Activated naive CD4-positive, alpha-beta T cell (primary cell): Measurements from ENCODE around the gene CCDC27.
A peak's percentile ranks its signal among the peaks of the same experiment; 100 is the strongest.

Experiments used
- DNase-seq, 4 experiments: peaks; one replicate each; lab custom pipeline; 2025; lab: John Stamatoyannopoulos, UW

The CCDC27 gene

DNA sequence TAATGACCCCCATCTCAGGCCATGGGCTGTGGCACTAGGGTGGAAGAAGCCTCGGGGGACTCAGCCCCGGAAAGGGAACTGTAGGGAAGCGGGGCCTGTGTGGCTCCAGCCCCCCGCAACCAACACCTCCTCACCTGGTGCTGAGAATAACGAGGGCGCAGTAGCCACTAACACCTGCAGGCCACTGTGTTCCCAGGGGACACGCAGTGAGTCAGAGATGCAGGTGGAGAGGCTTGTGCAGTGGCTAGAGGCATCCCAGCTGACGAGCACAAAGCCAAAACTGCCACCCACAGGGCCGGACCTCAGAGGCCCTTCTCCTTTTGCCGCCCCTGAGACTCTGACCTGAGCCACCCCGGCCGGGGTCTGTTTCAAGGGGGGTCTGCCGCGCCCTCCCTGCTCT lies 33.5 kb upstream of the CCDC27 start:
- DNase-seq, result no peak

DNA sequence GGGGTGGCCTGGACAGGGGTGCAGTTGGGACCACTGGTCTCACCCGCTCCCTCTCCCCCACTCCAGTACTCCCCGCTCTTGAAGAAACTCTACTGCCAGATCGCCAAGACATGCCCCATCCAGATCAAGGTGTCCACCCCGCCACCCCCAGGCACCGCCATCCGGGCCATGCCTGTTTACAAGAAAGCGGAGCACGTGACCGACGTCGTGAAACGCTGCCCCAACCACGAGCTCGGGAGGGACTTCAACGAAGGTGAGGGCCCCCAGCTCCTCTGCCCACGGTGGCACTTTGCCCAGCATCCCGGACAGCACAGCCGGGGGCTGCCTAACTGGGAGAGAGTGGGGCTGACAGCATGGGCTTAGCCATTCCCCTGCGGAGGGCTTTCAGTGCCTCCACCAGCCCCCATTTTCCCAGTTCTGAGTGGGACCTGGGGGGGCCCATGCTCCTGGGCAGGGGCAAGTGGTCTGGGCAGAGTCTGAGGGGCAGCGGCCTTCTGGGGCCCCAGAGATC lies 30.2 kb upstream of the CCDC27 start:
- DNase-seq, result no peak

DNA sequence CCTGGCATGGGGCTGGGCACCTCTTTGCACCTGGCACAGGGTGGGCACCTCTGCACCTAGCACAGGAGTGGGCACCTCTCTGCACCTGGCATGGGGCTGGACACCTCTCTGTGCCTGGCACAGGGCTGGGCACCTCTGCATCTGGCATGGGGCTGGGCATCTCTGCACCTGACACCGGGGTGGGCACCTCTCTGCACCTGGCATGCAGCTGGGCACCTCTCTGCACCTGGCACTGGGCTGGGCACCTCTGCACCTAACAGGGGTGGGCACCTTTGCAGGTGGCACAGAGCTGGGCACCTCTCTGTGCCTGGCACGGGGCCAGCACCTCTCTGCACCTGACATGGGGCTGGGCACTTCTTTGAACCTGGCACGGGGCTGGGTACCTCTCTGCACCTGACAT lies 29.4 kb upstream of the CCDC27 start:
- no peak for DNase-seq

DNA sequence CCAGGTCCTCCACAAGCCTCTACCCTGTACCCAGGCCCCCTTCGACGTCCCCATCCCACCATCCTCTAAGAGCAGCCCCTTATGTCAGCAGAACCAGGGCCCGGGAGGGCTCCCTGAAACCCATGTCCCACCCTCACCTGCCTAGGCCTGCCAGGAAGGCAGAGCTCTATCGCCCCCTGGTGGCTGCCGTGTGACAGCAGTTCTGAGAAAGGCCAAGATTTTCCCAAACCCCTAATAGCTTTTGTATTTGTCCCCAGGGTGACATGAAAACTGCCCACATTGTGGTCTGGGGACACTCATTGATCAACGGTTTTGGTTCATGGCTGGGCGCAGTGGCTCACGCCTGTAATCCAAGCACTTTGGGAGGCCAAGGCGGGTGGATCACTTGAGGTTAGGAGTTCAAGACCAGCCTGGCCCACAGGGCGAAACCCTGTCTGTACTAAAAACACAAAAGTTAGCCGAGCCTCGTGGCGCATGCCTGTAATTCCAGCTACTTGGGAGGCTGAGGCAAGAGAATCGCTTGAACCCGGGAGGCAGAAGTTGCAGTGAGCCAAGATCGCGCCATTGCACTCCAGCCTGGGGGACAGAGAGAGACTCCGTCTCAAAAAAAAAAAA lies 27.7 kb upstream of the CCDC27 start:
- peak; percentile 60 to 76 (median 70) for DNase-seq

DNA sequence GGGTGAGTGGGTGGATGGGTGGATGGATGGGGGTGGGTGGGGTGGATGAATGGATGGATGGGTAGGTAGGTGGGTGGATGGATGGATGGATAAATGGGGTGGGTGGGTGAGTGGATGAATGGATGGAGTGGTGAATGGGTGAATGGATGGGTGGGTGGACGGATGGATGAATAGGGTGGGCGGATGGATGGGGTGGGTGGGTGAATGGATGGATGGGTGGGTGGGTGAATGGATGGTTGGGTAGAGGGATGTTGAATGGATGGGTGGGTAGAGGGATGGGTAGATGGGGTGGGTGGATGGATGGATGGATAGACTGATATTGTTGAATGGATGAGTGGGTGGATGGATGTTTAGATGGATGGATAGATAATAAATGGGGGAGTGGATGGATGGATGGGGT lies 26.9 kb upstream of the CCDC27 start:
- no peak for DNase-seq

DNA sequence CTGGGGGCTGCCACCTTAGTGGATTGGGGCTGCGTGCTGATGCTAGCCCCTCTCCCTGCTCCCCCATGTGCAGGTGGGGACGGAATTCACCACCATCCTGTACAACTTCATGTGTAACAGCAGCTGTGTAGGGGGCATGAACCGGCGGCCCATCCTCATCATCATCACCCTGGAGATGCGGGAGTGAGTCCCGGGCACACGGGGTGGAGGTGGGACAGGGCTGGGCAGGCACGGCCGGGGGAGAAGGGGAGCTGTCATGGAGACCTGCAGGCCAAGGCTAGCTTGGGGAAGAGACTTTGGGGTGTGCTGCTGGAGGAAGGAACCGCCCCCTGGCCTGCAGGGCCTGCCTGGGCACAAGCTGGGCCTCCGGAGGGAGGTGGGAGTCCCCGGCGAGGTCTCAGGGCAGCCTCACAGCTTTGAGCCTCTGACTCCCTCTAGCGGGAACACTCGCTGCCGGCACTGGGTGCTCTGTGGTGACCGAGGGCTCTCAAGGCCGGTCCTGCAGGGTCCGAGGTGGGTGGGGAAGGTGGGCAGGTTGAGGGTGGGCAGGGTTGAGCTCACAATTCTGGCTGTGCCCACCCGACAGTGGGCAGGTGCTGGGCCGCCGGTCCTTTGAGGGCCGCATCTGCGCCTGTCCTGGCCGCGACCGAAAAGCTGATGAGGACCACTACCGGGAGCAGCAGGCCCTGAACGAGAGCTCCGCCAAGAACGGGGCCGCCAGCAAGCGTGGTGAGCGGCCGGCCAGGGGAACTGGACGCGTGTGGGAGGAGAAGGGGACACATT lies 25.0 kb upstream of the CCDC27 start:
- no peak for DNase-seq

DNA sequence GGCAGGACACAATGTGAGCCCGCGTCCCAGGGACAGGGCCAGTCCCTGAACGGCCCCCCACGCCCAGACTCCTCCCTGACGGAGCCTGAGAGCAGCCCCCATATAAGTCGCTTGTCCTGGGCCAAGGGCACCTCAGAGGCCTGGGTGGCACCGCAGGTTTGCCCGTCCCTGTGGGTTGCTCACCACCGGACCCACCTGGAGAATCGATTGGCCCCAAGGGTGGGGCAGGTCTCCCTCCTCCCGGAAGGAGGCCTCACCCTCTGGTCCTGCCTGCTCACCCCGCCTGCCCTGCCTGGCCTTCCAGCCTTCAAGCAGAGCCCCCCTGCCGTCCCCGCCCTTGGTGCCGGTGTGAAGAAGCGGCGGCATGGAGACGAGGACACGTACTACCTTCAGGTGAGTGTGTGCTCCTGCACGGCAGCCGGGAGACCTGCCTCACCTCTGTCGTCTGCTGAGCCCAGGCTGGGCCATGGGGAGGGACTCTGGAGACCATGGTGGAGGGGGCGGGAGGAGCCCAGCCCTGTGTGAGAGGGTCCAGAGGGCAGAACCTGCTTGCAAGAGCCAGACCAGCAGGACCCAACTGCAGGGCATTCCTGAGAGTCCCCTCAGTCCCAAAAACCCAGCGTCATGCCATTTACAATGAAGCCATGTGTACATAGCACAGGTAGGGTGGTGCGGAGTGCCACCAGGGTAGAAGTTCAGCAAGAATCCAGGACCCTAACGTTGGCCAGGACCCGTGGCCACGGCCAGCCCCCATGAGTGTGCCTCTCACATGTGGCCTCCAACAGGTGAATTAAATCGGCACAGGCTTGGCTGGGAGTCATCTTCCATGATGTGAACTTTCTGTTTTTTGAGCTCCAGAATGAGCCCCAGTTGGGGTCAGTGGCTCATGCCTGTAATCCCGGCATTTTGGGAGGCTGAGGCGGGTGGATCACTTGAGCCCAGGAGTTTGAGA lies 24.1 kb upstream of the CCDC27 start:
- no peak for DNase-seq

DNA sequence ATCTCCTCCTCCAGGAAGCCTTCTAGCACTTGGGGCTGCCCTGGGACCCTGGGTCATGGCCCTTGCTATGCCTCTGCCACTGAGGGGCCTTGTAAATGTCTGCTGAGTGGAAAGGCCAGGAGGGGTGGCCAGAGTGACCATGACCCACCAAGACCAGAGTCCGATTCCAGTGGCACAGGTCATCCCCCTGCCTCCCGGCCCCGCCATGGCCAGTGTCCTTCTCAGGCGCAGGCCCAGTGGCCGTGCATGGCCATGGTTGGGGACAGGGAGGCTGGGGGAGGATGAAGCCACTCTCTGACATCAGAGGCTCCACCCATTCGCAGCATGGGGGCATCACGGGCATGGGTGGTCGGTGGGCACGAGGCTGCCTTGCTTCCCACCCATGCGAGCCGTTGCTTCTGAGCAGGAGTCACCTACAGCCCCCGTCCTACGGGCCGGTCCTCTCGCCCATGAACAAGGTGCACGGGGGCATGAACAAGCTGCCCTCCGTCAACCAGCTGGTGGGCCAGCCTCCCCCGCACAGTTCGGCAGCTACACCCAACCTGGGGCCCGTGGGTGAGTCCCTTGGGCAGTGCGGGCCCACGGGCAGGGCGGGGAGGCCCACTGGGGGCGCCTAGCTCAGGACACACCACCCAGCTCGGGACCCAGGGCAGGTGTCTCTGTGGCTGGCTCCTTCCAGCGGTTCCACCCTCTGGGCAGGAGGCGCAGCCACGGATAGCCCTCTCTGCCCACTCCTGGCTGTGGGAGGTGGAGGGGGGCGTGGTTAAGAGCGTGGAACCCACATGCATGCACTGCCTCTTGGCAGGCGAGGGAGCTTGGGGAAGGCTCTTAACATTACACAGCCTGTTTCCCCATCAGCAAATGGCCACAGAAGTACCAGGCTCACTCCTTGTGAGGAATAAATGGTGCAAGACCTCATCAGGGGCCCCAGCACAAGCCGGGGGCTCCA lies 22.4 kb upstream of the CCDC27 start:
- no peak for DNase-seq

DNA sequence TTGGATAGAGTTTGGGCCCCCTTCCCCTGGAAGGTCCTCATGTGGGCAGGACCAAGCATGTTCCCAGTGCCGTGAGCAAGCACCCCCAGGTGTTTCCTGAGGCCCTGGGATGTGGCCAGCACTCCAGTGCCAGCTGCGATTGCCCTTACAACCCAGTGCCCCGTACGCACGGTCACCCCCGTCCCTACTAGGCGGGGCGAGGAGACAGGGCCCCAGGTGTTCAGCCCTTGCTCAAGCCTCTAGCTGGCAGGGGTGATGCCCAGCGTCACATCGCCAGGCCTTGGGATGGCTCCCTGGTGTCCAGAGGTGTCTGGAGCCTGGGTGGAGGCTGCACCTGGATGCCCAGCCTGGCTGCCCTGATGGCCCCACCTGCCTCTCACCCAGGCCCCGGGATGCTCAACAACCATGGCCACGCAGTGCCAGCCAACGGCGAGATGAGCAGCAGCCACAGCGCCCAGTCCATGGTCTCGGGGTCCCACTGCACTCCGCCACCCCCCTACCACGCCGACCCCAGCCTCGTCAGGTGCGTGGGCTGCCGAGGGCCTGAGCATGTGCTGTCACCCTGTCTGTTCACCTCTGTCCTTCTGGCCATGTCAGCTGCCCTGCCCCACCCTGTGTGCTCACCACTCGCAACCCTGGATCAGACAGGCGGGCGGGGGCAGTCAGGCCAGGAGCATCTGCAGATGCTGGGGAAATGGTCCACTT lies 21.6 kb upstream of the CCDC27 start:
- no peak for DNase-seq

DNA sequence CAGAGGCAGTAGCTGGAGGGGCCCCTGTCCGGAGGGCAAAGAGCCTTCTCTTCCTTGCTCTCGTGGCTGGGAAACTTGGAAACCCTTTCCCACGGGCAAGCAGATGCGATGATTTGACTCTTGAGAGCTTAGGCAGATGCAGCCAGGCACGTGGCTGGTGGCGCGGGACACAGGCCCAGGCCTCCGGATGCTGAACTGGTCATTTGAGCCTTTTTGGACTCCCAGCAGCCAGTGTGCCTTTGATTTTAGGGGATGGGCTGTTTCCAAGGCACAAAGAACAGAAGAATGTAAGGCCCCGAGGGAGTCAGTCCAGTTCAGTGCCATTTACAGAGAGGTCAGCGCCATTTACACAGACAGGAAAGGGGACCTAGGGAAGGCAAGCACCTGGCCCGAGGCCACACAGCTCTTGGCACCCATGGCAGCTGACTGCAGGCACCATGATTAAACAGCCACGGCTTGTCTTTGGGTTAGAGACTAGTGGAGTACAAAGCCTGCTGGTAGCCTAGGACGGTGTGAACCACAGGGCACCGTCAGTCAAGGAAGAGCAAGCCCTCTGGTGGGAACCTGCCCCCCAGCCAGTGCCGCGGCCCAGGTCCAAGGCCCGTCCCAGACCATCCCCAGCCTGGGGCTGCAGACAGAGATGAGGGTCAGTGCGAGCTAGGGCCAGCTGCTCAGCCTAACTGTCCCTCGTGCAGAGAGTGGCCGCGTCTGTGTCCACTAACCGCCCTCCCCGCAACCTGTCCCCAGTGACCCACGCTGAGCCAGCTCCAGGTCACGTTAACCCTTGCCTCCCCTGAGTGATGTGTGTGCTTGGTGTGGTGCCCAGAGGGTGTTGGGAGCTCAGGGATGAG lies 20.4 kb upstream of the CCDC27 start:
- no peak for DNase-seq

DNA sequence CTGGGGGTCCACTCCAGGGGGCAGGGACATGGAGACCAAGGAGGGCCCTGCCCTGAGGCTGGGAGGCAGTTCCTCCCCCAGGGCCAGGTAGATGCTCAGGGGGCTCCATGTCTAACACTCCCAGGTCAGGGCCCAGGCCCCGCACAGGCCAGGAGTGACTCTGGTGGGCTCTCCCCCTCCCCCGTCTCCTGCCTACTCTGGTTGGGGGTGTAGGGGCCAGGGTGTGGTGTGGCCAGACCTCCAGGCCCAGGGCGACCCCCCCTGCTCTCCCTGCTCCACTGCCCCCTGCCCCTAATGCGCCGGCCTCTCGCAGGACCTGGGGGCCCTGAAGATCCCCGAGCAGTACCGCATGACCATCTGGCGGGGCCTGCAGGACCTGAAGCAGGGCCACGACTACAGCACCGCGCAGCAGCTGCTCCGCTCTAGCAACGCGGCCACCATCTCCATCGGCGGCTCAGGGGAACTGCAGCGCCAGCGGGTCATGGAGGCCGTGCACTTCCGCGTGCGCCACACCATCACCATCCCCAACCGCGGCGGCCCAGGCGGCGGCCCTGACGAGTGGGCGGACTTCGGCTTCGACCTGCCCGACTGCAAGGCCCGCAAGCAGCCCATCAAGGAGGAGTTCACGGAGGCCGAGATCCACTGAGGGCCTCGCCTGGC lies 19.7 kb upstream of the CCDC27 start:
- no peak for DNase-seq

DNA sequence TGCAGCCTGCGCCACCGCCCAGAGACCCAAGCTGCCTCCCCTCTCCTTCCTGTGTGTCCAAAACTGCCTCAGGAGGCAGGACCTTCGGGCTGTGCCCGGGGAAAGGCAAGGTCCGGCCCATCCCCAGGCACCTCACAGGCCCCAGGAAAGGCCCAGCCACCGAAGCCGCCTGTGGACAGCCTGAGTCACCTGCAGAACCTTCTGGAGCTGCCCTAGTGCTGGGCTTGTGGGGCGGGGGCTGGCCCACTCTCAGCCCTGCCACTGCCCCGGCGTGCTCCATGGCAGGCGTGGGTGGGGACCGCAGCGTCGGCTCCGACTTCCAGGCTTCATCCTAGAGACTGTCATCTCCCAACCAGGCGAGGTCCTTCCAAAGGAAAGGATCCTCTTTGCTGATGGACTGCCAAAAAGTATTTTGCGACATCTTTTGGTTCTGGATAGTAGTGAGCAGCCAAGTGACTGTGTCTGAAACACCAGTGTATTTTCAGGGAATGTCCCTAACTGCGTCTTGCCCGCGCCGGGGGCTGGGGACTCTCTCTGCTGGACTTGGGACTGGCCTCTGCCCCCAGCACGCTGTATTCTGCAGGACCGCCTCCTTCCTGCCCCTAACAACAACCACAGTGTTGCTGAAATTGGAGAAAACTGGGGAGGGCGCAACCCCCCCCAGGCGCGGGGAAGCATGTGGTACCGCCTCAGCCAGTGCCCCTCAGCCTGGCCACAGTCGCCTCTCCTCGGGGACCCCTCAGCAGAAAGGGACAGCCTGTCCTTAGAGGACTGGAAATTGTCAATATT lies 19.0 kb upstream of the CCDC27 start:
- DNase-seq, result no peak

DNA sequence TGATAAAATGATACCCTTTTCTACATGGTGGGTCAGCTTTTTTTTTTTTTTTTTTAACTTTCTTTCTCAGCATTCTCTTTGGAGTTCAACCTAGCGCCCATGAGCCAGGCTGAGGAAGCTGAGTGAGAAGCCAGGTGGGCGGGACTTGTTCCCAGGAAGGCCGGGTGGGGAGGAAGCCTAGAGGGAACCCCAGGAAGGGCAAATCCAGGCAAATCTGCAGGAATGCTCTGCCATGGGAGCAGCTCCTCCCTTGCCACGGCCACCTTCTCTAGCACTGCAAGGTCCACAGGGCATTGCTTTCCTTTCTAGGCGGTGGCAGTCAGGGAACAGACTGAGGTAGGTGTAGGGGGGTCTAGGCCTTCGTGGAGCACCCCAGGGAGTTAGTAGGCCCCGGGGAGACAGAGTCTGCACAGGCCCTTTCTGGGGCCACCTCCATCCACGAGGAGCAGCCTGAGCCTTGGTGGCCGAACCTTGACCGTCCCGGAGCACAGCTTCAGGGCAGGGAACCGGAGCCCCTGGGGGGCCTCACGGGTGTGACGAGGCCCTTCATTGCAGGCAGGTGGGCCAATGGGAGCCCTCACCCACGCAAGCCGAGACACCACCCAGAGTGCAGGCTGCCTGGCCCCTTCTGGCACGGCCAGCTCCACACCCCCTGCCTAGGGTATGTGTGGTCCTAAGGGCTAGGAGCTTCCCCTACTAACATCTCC lies 18.2 kb upstream of the CCDC27 start:
- no peak for DNase-seq

DNA sequence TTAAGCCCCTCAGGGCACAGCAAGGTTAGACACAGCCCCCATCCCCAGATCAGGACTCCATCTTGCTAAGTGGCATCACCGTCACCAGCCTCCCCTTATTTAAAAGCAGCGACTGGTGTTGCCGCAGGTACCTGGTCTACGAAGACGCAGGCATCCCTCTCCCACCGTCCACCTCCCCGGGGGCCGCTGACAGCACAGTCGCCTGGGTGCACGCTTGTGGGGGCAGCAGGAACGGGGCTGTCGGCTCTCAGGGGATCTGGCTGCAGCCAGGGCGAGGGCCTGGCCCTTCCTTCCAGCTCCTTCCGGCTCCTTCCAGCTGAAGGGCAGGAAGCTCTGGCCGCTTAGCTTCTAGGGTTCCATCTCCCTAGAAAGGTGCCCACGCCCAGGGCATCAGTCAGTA lies 17.6 kb upstream of the CCDC27 start:
- DNase-seq, result no peak

DNA sequence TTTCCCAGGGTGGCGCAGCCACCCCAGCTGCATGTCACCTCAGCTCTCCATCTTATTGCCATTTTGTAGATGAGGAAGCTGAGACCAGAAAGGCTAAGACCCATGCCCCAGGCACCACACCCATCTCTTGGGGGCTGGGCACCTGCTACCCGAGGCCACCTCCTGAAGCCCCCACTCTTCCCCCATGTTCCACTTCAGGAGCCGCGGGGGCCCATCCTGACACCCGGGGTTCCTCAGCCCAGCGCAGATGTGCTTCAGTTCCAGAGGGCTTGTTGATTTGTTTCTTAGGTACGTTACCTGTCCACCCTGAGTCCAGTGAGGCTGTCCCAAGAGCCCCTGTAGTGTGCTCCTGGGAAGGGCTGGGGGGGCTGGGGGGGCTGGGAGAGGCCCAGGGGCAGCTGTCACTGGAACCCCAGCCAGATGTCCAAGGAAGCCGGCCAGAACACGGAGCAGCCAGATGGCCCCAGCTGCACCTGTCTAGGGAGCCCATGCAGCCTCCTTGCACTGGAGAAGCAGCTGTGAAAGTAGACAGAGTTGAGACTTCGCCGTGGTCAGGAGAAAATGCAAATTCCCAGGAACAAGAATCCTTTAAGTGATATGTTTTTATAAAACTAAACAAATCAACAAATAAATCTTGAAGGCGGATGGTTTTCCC lies 17.1 kb upstream of the CCDC27 start:
- DNase-seq, result no peak

DNA sequence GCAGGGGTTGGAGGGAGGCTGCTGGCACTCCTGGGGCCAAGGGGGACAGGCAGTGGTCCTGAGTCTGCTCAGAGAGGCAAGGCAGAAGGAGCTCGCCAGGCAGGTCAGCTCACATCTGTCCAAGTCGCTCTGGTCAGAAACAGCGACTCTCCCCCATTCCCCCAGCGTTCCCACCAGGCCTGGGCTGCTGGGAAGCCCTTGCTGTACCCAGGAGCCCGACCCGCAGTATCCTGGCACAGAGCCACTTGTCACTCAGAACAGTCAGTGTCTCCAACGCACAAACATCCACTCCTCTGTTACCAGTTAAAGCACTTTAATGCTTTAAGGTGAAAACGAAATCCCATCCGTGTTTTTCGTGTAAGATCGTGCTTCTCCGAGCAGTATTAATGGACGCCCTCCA lies 16.6 kb upstream of the CCDC27 start:
- no peak for DNase-seq

DNA sequence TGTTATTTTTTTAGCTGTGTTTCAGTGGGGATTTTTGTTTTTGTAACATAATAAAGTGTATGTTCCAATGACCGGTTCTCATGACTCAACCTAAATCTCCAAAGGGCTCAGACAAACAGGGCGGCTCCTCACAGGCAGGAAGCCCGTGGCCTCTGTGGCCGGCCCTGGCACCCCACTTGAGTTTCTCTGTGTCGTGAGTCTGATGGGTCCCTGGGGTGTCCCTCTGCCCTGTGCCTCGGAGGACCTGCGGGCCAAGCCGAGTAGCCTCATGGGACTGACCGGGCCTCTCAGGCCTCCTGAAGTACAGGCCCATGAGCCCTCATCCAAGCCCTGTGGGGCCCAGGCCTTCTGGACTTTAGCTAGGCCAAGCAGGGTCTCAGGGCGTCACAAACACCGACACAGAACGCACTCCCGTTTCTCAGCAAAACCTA lies 16.1 kb upstream of the CCDC27 start:
- DNase-seq, result no peak
